ENCODE results near the gene MNAT1.
"Not testable (repeated sequence)": the region's sequence is repeated elsewhere in the genome, so short reads cannot be mapped to it uniquely, and the experiment has no call there.

Gene MNAT1

DNA sequence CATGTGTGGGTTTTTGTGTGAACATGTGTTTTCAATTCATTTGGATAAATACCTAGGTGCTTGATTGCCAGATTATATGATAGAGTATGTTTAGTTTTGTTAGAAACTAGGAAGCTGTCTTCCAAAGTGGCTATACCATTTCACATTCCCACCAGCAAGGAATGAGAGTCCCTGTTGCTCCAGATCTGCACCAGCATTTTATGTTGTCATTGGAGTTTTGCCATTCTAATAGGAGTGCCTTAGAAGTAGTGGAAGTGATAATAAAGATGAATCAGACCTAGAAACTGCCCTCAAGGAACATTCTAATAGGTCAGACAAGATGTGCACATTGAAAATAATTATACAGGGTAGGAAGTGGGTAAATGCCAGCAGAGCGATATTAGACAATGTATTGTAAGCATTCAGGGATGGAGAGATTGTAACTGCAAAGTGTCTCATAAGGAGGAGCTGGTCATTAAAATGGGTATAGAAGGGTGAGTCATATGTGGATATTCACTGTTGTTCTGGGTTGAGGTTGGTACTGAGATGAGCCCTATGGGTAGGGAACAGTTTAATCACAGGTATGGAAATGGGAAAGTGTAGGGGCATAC is 71.4 kb downstream of the MNAT1 start:
- DNase-seq (ENCODE audit: low spot score), result no peak

- DNase-seq (ENCODE audit: low spot score), result no peak
These were observed 72.7 kb downstream of the MNAT1 start for GRCh38 chr14:60807247-60807646.

GRCh38 chr14:60807971-60808370 is 73.4 kb downstream of the MNAT1 start:
- no peak for DNase-seq (ENCODE audit: low spot score)

DNA sequence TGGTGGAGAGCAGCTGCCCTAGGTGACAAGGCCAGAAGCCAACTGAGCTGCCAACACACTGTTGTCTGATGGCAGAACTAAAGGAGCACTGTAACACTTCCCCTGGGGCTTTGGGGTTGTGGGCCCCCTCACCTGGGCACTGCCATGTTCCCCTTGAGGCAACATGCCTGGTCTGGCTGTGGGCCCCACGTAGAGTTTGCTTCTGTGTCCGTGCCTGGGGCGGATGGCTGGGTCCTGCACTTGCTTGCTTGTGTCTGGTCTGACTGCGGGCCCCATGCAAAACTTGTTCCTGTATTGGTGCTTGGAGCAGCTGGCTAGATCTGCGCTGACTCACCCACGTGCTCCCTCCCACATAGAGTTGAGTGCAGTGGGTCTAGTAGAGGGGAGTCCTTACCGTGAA is 78.4 kb downstream of the MNAT1 start:
- no peak for DNase-seq (ENCODE audit: low spot score)

DNA sequence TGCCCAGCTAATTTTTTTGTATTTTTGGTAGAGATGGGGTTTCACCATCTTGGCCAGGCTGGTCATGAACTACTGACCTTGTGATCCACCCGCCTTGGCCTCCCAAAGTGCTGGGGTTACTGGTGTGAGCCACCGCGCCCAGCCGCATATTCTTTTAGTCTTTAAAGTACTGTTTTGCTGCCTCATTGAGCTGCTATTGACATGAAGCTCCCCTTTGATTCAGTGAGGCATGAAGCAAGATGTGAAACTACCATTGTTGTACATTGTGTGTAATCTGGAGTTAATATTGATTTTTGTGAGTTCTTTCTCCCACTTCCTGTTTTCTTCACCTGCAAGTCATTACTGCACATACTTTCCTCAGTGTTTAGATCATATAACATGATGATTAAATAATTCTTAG is 80.8 kb downstream of the MNAT1 start:
- no peak for DNase-seq (ENCODE audit: low spot score)

DNA sequence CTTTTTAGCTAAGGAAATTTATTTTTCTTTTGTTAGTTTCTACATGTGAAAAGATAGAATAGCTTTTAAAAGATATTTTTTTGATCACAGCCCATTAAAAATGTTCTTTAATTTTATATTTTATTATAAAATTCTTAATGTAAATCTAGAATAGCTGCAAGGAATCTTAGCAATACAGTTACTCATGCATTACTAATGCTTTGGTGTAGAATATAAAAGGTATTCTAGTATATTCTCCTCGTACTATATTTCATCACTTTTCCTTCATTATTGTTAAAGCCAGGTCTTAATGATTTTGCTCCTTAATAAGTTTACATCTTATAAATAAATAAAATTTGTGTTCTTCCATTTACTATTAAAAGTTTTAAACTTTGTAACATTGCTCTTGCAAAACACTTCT is 82.6 kb downstream of the MNAT1 start:
- DNase-seq (ENCODE audit: low spot score), result no peak

GRCh38 chr14:60819575-60819974 is 85.0 kb downstream of the MNAT1 start:
- DNase-seq (ENCODE audit: low spot score), result no peak

- DNase-seq (ENCODE audit: low spot score), result no peak
These were observed 104.0 kb downstream of the MNAT1 start for GRCh38 chr14:60838601-60839000.

GRCh38 chr14:60839057-60839456 is 104.5 kb downstream of the MNAT1 start:
- no peak for DNase-seq (ENCODE audit: low spot score)

- DNase-seq (ENCODE audit: low spot score), result no peak
These were observed 105.1 kb downstream of the MNAT1 start for GRCh38 chr14:60839657-60840056.

GRCh38 chr14:60840313-60840712 is 105.8 kb downstream of the MNAT1 start:
- DNase-seq (ENCODE audit: low spot score), result no peak

DNA sequence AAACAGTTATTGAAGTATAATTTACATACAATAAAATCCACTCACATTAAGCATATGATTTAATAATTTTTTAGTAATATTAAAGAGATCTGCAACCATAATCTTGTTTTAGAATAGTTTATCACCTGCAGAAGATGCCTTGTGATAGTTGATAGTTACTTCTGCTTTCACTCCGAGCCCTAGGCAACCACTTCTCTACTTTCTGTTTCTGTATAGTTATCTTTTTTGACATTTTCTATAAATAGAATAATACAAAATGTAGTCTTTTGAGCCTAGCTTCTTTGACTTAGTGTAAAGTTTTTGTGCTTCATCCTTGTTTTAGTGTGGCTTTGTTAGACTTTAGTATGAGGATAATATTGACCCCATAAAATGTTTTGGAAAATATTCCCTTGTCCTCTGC is 111.0 kb downstream of the MNAT1 start:
- DNase-seq (ENCODE audit: low spot score), result no peak

DNA sequence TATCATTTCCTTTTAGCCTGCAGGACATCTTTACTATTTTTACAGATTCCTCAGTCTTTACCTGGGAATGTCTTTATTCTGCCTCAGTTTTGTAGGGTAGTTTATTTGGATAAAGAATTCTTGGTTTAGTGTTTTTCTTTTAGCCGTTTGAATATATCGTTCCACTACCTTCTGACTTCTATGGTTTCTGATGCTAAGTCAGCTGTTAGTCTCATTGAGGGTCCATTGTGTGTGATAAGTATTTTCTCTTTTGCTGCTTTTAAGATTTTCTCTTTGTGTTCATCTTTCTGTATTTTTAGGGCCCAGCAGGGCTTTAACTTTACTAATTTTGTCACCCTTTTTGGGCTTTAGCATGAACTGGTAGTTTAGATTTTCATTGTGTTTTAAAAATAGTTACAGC is 113.5 kb downstream of the MNAT1 start:
- no peak for DNase-seq (ENCODE audit: low spot score)

- not testable (repeated sequence) for DNase-seq (ENCODE audit: low spot score)
These were observed 117.1 kb downstream of the MNAT1 start for GRCh38 chr14:60851692-60852091.

- no peak for DNase-seq (ENCODE audit: low spot score)
These were observed 121.5 kb downstream of the MNAT1 start for GRCh38 chr14:60856111-60856510.

DNA sequence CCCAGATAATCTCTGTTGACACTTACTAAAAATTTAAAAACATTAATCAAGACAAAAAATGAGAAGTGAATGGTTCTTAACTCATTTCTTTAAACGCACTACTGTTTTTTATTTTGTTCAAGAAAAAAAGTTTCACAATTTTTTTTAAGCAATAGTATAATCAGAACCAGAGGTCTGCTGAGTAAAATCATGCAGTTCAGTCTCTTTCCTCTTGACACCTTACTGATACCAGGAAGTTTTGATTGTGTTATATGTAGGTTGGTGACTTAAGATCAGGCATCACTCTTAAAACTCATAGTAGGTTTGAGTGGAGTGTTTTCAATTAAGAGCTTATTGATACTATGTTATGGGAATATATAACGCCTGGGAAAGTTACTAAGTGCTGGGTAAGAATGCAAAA is 125.0 kb downstream of the MNAT1 start:
- no peak for DNase-seq (ENCODE audit: low spot score)

DNA sequence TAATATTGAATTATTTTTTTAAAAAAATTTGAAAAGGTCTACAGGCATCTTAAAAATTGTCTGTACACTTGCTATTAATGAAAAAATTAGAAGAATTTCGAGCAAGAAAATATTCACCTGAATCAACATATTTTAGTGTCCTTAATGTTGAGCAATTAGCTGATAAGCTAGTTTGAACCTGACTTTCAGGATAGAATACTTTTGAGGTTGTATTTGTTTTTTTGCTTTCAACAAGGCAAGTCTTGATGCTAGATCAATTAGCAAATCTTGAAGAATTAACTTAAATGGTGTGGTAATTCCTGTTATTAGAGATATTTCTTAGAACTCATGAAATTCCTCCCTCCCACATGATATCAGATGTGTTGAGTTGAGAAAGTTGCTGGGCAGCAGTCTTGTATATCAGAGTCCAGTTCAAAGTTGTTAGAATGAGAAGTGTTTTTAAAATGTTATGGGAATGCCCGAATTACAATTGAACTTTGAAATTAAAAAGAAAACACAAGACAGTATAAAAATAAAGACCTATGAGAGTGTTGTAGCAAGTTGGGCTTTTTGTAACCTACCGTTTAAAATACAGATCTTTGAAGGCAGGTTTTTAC is 127.1 kb downstream of the MNAT1 start:
- no peak for DNase-seq (ENCODE audit: low spot score)

GRCh38 chr14:60862283-60862682 is 127.7 kb downstream of the MNAT1 start:
- no peak for DNase-seq (ENCODE audit: low spot score)

DNA sequence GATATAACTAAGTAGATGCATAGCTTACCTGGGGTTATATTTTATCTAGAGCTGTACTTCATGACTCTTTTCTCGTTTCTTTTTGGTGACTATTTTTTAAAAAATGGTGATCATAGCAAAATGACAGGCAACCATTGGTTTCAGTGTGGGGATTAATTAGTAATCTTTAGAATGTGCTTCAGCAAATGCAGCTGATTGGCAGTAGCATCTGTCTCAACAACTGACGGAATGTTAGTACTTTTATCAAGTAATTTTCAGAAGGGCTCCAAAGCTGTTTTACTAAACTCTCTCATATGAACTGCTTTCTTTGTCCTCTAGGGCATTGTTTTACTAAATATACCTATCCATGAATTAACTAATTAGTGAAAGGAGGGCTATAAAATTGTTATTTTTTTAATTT is 128.7 kb downstream of the MNAT1 start:
- DNase-seq (ENCODE audit: low spot score), result no peak

- no peak for DNase-seq (ENCODE audit: low spot score)
These were observed 131.0 kb downstream of the MNAT1 start for GRCh38 chr14:60865378-60866127.

DNA sequence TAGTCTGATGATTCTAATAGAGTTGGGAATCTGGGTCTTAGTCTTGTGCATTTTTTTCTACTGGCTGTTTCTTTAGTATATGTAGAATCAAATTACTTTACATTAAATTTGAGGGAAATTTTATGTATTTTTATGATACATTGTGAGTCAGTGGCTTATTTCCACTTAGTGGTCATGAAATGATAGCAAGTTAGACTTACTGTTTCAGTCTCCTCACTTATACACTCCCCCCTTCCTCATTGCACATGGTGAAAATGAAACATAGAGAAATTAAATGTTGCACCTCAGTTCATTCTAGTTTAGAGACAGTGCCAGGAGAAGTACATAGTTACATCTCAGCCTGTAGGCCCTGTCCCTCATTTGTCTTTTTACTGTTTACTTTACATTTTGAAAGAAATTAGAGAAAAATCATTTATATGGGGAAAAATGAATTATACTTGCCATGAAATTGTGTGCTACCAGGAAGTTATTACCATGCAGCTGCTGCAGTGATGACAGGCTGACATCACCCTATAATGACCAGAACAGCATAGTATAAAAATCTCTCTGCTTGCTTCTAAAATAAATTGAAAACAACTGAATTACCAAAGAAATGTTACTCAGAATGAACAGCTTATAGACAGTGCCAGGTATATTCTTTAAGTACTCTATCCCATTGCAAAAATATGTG is 133.1 kb downstream of the MNAT1 start:
- no peak for DNase-seq (ENCODE audit: low spot score)

GRCh38 chr14:60878121-60878520 is 143.6 kb downstream of the MNAT1 start:
- no peak for DNase-seq (ENCODE audit: low spot score)

DNA sequence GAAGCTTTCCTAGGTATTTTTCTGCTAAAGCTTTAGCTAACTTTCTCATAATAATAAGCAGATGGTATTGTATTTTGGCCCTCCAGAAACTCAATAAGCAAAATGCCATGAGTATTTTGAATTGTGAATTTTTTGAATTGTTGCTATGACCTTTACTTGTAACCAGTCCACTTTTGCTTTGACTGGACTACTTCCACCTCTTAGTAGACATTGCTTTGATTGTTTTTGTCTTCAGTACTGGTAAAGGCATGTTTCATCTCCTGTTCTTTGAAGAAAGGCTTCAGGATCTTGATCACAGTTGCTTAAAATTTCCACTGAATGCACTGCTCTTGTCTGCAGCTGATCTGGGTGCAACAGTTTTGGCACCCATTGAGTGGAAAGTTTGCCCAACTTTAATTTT is 144.0 kb downstream of the MNAT1 start:
- no peak for DNase-seq (ENCODE audit: low spot score)
